Activated CD4-positive, alpha-beta T cell treated with anti-CD3 and anti-CD28 coated beads, Interleukin-2, amount 10 ng/mL, durations not matched to agents 7 days and 5 days (primary cell): ENCODE results near the gene ARHGAP44. TPM values are rescaled to one million over a fixed set of nuclear protein-coding genes. Genes with fewer than 3 reads are reported as not detected.
"Not testable (repeated sequence)": the region's sequence is repeated elsewhere in the genome, so short reads cannot be mapped to it uniquely, and the experiment has no call there.

ENCODE experiments used
- CTCF ChIA-PET: fragments of 350-600 bp; sonication (Branson Sonifier 250); formaldehyde crosslinking; loops from one replicate; lab custom pipeline; 2021; ENCODE audit warnings: antibody characterized with exemption; lab: Charles Lee
- POLR2A ChIA-PET: fragments of 350-600 bp; sonication (Branson Sonifier 250); formaldehyde crosslinking; loops from one replicate; lab custom pipeline; 2021; ENCODE audit warnings: antibody characterized with exemption; lab: Charles Lee
- DNase-seq: peaks from one replicate; pipeline ENCODE4 v3.0.0-alpha.2; 2020
- H3K27ac Mint-ChIP-seq: one replicate; pipeline ENCODE4 v1.8.0; 2021; ENCODE audit warnings: mild to moderate bottlenecking, moderate library complexity, mixed read lengths
- H3K27me3 Mint-ChIP-seq: one replicate; pipeline ENCODE4 v1.8.0; 2021; ENCODE audit warnings: mixed read lengths
- H3K36me3 Mint-ChIP-seq: one replicate; pipeline ENCODE4 v1.8.0; 2021; ENCODE audit warnings: low read depth, mixed read lengths
- H3K4me1 Mint-ChIP-seq: one replicate; pipeline ENCODE4 v1.8.0; 2021; ENCODE audit warnings: mixed read lengths
- H3K4me3 Mint-ChIP-seq: one replicate; pipeline ENCODE4 v1.8.0; 2021; ENCODE audit warnings: mild to moderate bottlenecking, moderate library complexity, mixed read lengths
- H3K9me3 Mint-ChIP-seq: one replicate; pipeline ENCODE4 v1.8.0; 2021; ENCODE audit warnings: mixed read lengths
- total RNA-seq, 2 experiments: library from RNA; stranded (reverse); gene quantifications; one replicate each; pipeline ENCODE4 v1.2.3, GENCODE V29; 2021

ARHGAP44 gene
- total RNA-seq, 2 experiments from 2014 or later, result 0.37 TPM; not detected in 1

- H3K4me3 Mint-ChIP-seq, result no peak overlapping the region
- no peaks in the 10 kb centered on the region for H3K27me3 Mint-ChIP-seq
- H3K4me1 Mint-ChIP-seq, result no peaks in the 10 kb centered on the region
- DNase-seq, result no peak
- no peaks in the 10 kb centered on the region for H3K36me3 Mint-ChIP-seq
- peaks cover 22% of the 10 kb centered on the region for H3K9me3 Mint-ChIP-seq
- H3K27ac Mint-ChIP-seq, result no peak overlapping the region
- POLR2A ChIA-PET, result no interaction called here
- CTCF ChIA-PET, result no interaction called here
These were observed 88.8 kb downstream of the ARHGAP44 start for GRCh38 chr17:12877953-12878669.

- H3K36me3 Mint-ChIP-seq, H3K4me3 Mint-ChIP-seq, CTCF ChIA-PET, H3K4me1 Mint-ChIP-seq, POLR2A ChIA-PET, H3K27me3 Mint-ChIP-seq, H3K27ac Mint-ChIP-seq, DNase-seq: not testable (repeated sequence)
- H3K9me3 Mint-ChIP-seq, result peaks cover 16% of the 10 kb centered on the region
These were observed 89.8 kb downstream of the ARHGAP44 start for GRCh38 chr17:12879096-12879495.

GRCh38 chr17:12883472-12883871, 94.2 kb downstream of the ARHGAP44 start:
- ChIA-PET POLR2A (no interaction called here), CTCF (no interaction called here)
- no peak overlapping the region for H3K4me3 Mint-ChIP-seq
- no peaks in the 10 kb centered on the region for H3K36me3 Mint-ChIP-seq
- H3K27ac Mint-ChIP-seq, result no peak overlapping the region
- DNase-seq, result no peak
- no peaks in the 10 kb centered on the region for H3K4me1 Mint-ChIP-seq
- H3K9me3 Mint-ChIP-seq, result peaks cover 9% of the 10 kb centered on the region
- H3K27me3 Mint-ChIP-seq, result no peaks in the 10 kb centered on the region

- Mint-ChIP-seq H3K4me1 (no peaks in the 10 kb centered on the region), H3K36me3 (no peaks in the 10 kb centered on the region), H3K4me3 (no peak overlapping the region), H3K27ac (no peak overlapping the region), H3K27me3 (no peaks in the 10 kb centered on the region), H3K9me3 (peaks cover 2% of the 10 kb centered on the region)
- ChIA-PET CTCF (no interaction called here), POLR2A (no interaction called here)
- no peak for DNase-seq
These were observed 97.8 kb downstream of the ARHGAP44 start for GRCh38 chr17:12887088-12887487.

GRCh38 chr17:12896180-12896785, 107.0 kb downstream of the ARHGAP44 start:
- no peak overlapping the region for H3K4me3 Mint-ChIP-seq
- ChIA-PET CTCF (no interaction called here), POLR2A (no interaction called here)
- no peak for DNase-seq
- no peaks in the 10 kb centered on the region for H3K36me3 Mint-ChIP-seq
- no peaks in the 10 kb centered on the region for H3K27me3 Mint-ChIP-seq
- H3K4me1 Mint-ChIP-seq, result no peaks in the 10 kb centered on the region
- H3K9me3 Mint-ChIP-seq, result peaks cover 25% of the 10 kb centered on the region
- H3K27ac Mint-ChIP-seq, result no peak overlapping the region

GRCh38 chr17:12898110-12898509, 108.8 kb downstream of the ARHGAP44 start:
- H3K27ac Mint-ChIP-seq, result no peak overlapping the region
- no peaks in the 10 kb centered on the region for H3K36me3 Mint-ChIP-seq
- peaks cover 22% of the 10 kb centered on the region for H3K9me3 Mint-ChIP-seq
- no peak for DNase-seq
- no peak overlapping the region for H3K4me3 Mint-ChIP-seq
- H3K4me1 Mint-ChIP-seq, result no peaks in the 10 kb centered on the region
- H3K27me3 Mint-ChIP-seq, result no peaks in the 10 kb centered on the region
- CTCF ChIA-PET, result no interaction called here
- POLR2A ChIA-PET, result no interaction called here

- ChIA-PET CTCF (no interaction called here), POLR2A (no interaction called here)
- Mint-ChIP-seq H3K27me3 (no peaks in the 10 kb centered on the region), H3K36me3 (no peaks in the 10 kb centered on the region), H3K4me1 (no peaks in the 10 kb centered on the region), H3K4me3 (no peak overlapping the region), H3K27ac (no peak overlapping the region), H3K9me3 (peaks cover 20% of the 10 kb centered on the region)
- no peak for DNase-seq
These were observed 110.3 kb downstream of the ARHGAP44 start for GRCh38 chr17:12899604-12900003.

- Mint-ChIP-seq H3K4me3 (no peak overlapping the region), H3K27me3 (no peaks in the 10 kb centered on the region), H3K9me3 (peaks cover 20% of the 10 kb centered on the region), H3K27ac (no peak overlapping the region), H3K36me3 (no peaks in the 10 kb centered on the region), H3K4me1 (no peaks in the 10 kb centered on the region)
- no peak for DNase-seq
- ChIA-PET POLR2A (interaction anchor here (0.7 kb wide), 1 partner anchor 12 kb away, joined by 3 read pairs; no protein-coding TSS in a partner anchor), CTCF (no interaction called here)
These were observed 111.2 kb downstream of the ARHGAP44 start for GRCh38 chr17:12900474-12900873.

GRCh38 chr17:12902046-12902445, 112.7 kb downstream of the ARHGAP44 start:
- no peaks in the 10 kb centered on the region for H3K4me1 Mint-ChIP-seq
- H3K27ac Mint-ChIP-seq, result no peak overlapping the region
- peaks cover 19% of the 10 kb centered on the region for H3K9me3 Mint-ChIP-seq
- CTCF ChIA-PET, result no interaction called here
- no peak overlapping the region for H3K4me3 Mint-ChIP-seq
- no peak for DNase-seq
- POLR2A ChIA-PET, result no interaction called here
- no peaks in the 10 kb centered on the region for H3K36me3 Mint-ChIP-seq
- H3K27me3 Mint-ChIP-seq, result no peaks in the 10 kb centered on the region

GRCh38 chr17:12907477-12907876, 118.2 kb downstream of the ARHGAP44 start:
- Mint-ChIP-seq H3K27me3 (no peaks in the 10 kb centered on the region), H3K4me3 (no peak overlapping the region), H3K27ac (no peak overlapping the region), H3K36me3 (no peaks in the 10 kb centered on the region), H3K4me1 (no peaks in the 10 kb centered on the region), H3K9me3 (peaks cover 6% of the 10 kb centered on the region)
- CTCF ChIA-PET, result interaction anchor here (0.6 kb wide), 1 partner anchor 130 kb away, joined by 3 read pairs; no protein-coding TSS in a partner anchor
- POLR2A ChIA-PET, result no interaction called here
- DNase-seq, result no peak

GRCh38 chr17:12909046-12909445, 119.7 kb downstream of the ARHGAP44 start:
- no peaks in the 10 kb centered on the region for H3K27me3 Mint-ChIP-seq
- H3K36me3 Mint-ChIP-seq, result no peaks in the 10 kb centered on the region
- no peak overlapping the region for H3K4me3 Mint-ChIP-seq
- POLR2A ChIA-PET, result no interaction called here
- H3K27ac Mint-ChIP-seq, result no peak overlapping the region
- CTCF ChIA-PET, result no interaction called here
- H3K4me1 Mint-ChIP-seq, result no peaks in the 10 kb centered on the region
- H3K9me3 Mint-ChIP-seq, result peaks cover 6% of the 10 kb centered on the region
- no peak for DNase-seq

GRCh38 chr17:12909511-12909910, 120.2 kb downstream of the ARHGAP44 start:
- H3K27me3 Mint-ChIP-seq, result no peaks in the 10 kb centered on the region
- peaks cover 6% of the 10 kb centered on the region for H3K9me3 Mint-ChIP-seq
- no peak overlapping the region for H3K4me3 Mint-ChIP-seq
- CTCF ChIA-PET, result no interaction called here
- DNase-seq, result no peak
- no peaks in the 10 kb centered on the region for H3K4me1 Mint-ChIP-seq
- H3K36me3 Mint-ChIP-seq, result no peaks in the 10 kb centered on the region
- H3K27ac Mint-ChIP-seq, result no peak overlapping the region
- POLR2A ChIA-PET, result no interaction called here

GRCh38 chr17:12911239-12911638, 121.9 kb downstream of the ARHGAP44 start:
- no peaks in the 10 kb centered on the region for H3K36me3 Mint-ChIP-seq
- ChIA-PET CTCF (no interaction called here), POLR2A (interaction anchor here (0.6 kb wide), 1 partner anchor 1710 kb away, joined by 3 read pairs; no protein-coding TSS in a partner anchor)
- no peak overlapping the region for H3K4me3 Mint-ChIP-seq
- H3K9me3 Mint-ChIP-seq, result peaks cover 4% of the 10 kb centered on the region
- H3K4me1 Mint-ChIP-seq, result no peaks in the 10 kb centered on the region
- no peak for DNase-seq
- no peak overlapping the region for H3K27ac Mint-ChIP-seq
- H3K27me3 Mint-ChIP-seq, result no peaks in the 10 kb centered on the region
